Central memory CD4-positive, alpha-beta T cell (primary cell): Measurements from ENCODE around the gene PLEKHG3.

Experiments
- DNase-seq: peaks from one replicate; pipeline ENCODE4 v3.0.0; 2022

The PLEKHG3 gene

DNA sequence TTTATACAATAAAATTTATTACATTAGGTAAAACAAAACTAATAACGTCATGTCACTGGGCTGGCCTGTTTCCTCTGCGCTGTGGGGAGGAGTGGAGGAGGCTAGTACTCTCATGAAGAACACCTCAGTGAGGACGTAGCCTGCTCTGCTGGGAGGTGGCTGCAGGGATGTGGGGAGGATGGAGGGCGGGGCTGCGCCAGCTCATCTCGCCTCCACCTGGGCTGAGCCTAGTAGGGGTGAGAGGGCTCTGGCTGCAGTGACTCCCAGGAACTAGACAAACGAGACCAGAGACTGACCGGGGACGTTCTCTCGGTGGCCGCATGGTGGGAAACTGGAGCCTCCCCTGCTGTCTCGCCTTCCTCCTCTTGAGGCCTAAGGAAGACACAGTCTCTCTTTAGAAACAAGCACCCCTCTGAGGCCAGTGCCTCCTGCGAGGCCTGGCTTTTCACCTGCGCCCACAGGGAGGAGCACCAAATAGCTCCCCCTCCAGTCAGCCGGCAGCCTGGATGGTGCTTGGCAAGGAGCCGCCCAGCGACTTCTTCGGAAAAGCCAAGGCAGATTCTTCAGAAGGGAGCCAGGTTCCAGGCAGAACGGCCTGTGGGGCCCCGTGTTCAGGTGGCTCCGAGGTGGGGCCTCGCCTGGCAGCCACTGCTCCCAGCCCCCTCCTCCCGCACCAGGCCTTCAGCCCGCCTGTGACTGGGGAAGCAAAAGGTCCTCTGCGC is 62.4 kb downstream of the PLEKHG3 start:
- DNase-seq: no peak

- no peak for DNase-seq
These were observed 63.2 kb downstream of the PLEKHG3 start for GRCh38 chr14:64767215-64767964.

GRCh38 chr14:64768401-64769095 is 64.3 kb downstream of the PLEKHG3 start:
- DNase-seq: no peak

GRCh38 chr14:64769096-64770020 is 65.1 kb downstream of the PLEKHG3 start:
- DNase-seq: no peak

- no peak for DNase-seq
These were observed 66.5 kb downstream of the PLEKHG3 start for GRCh38 chr14:64770751-64771150.

DNA sequence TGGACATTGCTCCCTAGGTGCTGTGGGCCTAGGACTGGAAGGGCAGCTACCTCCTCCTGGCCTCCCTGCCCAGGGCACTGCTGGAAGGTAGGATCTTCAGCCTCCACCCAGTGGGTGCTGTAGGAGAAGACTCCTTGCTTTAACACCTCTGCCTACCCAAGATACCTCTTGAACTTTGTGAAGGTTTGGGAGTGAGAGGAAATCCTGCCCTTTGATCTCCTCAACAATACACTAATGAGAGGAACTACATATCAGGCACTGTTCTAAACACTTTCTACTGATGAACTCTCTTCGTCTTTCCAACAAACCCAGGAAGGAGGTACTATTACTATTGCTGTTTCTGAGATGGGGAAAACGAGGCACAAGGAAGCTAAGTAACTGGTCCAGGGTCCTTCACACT is 66.9 kb downstream of the PLEKHG3 start:
- no peak for DNase-seq

DNA sequence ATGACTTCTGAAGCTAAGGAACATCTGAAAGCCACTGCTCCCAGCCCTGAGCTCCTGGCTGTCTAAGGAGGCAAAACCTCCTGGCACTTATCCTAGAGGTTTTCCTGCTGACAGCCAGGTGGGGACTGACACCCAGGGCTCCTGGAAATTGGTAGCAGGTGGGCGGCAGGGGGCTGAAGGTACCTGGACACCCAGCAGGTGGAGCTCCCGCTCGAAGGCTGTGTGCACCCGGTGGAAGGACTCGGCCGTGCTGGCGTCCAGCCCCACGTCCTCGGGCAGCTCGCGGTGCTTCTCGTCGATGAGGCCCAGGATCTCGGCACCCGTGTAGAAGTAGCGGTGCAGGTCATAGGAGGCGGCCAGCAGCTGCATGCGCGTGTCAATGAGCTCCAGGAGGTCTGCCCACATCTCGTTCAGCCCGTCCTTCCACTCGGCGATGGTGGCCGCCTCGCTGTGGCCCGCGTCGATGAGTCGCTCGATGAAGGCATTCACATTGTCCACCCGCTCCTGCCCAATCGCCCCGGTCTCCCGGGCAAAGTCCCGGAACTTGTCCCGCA is 68.2 kb downstream of the PLEKHG3 start:
- DNase-seq: no peak

DNA sequence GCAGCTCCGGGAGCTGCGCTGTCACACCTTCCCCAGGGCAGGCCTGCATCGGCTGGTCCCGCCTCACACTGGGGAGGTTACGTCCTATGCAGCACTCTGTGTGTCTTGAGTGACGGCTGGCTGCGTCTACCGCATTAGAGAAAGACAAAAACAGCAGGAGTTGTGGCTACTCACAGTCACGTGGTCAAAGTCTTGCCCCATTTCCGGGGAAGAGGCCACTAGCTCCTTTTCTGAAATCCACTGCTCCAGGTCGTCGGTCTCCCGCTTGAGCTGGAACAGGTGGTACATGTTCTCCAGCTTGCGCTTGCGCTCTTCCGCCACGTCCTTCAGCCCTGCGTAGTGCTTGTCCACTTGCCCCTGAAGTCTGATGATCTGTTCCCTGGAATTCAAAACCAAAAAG is 68.8 kb downstream of the PLEKHG3 start:
- no peak for DNase-seq

DNA sequence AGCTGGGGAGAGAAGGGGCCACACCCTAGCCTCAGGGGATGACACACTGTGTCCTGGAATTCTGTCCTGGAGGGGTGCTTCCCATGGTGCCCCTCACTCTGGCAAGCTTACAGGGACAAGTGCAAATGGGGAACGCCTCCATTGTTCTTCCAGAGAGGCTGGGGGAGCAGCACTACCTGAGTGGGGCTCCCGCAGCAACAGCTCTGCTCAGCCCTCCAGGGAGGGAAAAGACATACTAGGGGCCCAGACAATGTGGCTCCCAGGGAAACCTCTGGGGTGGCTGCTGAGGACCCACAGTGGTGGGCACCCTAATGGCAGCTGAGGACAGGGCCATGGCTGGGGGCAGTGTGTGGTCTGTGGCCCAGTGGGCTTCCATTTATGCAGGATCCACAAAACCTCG is 69.4 kb downstream of the PLEKHG3 start:
- DNase-seq: no peak

GRCh38 chr14:64774272-64774671 is 70.0 kb downstream of the PLEKHG3 start:
- no peak for DNase-seq

DNA sequence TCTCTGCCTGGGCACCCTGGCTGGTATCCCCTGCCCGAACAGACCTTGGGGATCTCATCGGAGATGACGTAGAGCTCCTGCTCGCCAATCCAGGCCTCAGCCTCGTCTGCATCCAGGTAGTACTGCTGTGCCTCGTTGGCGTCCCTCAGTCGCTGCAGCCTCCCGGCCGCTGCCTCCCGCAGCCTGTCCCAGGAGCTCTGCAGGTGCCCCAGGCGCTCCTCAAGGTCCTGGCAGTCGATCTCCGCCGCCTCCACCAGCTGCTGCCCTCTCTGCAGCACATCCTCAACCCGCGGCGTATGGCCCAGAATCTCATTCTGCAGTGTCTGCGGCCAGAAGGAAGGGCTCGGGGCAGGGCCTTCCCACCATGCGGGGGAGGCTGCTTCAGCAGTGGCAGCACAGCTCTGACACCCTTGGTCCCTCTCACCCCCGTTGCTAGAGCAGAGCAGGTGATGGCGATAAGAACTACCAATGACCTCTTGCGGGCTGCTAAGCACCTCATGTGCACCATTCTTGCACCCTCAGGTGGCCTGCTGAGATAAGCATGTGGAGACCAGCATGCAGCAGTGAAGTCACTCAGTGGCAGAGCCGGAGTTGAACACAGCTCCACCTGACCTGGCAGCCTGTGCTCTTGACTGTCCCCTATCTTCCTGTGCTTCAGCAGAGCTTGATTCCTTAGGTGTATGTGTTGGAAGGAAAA is 71.0 kb downstream of the PLEKHG3 start:
- no peak for DNase-seq

DNA sequence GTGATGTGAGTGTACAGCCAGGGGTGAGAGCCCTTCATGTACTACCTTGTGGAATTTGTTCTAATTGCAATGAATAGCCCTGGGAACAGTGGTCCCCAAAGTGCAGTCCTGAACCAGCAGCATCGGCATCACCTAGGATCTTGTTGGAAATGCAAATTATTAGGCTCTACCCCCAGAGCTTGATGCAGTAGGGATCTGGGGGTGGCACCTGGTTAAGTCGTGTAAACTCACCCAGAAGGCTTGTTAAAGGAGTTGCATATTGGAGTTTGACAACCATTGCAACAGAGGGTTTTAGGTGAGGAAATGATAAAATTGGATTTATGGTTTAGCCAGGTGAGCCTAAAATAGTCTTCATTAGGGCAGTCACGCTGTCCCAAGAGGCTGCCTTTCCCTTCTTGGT is 73.2 kb downstream of the PLEKHG3 start:
- no peak for DNase-seq

GRCh38 chr14:64778104-64778754 is 74.0 kb downstream of the PLEKHG3 start:
- DNase-seq: no peak

DNA sequence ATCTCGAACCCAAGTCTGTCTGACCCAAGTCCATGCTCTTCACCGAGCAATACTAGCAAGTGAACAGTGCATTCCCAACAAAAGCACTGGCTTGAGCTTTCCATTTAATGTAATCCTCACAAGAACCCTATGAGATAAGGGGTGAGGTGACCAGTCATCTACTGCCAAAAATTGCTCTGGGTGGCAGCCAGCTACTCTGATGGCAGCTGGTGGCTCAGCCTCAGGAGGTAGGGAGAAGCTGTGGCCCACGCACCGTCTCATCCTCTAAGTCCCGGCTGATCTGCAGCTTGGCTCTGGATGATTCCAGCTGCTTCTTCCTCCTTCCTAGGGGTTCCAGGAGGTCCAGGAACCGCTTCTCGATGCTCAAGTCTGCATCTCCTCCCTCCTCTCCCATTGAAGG is 75.2 kb downstream of the PLEKHG3 start:
- DNase-seq: no peak

- no peak for DNase-seq
These were observed 78.0 kb downstream of the PLEKHG3 start for GRCh38 chr14:64782196-64782595.

- DNase-seq: no peak
These were observed 79.8 kb downstream of the PLEKHG3 start for GRCh38 chr14:64784006-64784405.

GRCh38 chr14:64786296-64787149 is 82.3 kb downstream of the PLEKHG3 start:
- DNase-seq: no peak

- DNase-seq: no peak
These were observed 83.4 kb downstream of the PLEKHG3 start for GRCh38 chr14:64787619-64788018.

DNA sequence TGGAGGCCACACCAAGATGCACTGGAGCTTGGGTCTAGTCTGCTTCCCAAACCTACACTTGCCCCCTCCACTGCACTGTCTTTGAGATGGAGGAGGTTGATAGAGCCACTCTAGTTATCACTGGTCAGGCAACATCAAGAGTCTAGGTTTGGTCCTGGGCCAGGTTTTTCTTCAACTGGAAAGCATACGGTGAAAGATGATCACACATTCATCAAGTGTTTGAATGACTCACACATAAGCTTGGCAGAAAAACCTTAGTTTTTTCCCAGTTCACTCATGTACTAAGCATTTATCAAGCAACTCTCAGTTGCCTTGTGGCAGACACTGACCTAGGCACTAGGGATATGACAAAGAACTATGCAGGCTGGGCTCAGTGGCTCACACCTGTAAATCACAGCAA is 84.5 kb downstream of the PLEKHG3 start:
- no peak for DNase-seq

DNA sequence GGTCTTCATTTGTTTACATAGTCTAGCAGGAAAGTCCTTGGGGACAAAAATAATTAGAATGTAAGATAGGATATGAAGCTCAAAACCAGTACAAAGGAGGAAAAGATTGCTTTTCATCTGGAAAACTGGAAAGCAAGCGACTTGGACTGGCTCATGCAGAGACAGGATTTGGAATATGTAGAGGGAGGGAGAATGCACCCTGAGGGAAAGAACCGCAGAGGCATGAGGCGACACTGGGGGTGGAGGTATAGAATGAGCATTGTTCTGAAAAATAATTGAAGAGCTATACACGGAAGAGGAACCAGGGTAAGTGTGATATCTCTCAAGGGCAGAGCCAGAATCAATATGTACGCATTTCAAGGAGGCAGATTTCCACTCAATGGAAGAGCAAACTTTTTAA is 85.5 kb downstream of the PLEKHG3 start:
- DNase-seq: no peak
